HepG2 (cell line): Measurements from ENCODE around the gene USP28. TPM values are rescaled to one million over a fixed set of nuclear protein-coding genes. Genes with fewer than 3 reads are reported as not detected.

ENCODE experiments used
- ADNP ChIP-seq: sonication (generic); formaldehyde crosslinking; IDR thresholded peaks from 2 replicates; pipeline ENCODE4 v1.4.0; 2020; ENCODE audit warnings: missing genetic modification reagents
- EP300 ChIP-seq, 3 experiments: sonication (generic) in 1 of 3; formaldehyde crosslinking in 1 of 3; IDR thresholded peaks; 2 replicates each; pipeline versions ENCODE4 v1.5.1 to v1.6.1; 2011 to 2020; ENCODE audit warnings: low read depth in 2 of 3, low read length in 2 of 3, borderline replicate concordance in 1 of 3, improper control_type of control experiment in 1 of 3, mild to moderate bottlenecking in 1 of 3, missing genetic modification reagents in 1 of 3, moderate library complexity in 1 of 3
- GRHL1 ChIP-seq: sonication (generic); formaldehyde crosslinking; conservative IDR thresholded peaks from 2 replicates; pipeline ENCODE4 v1.8.0; 2022; ENCODE audit warnings: missing genetic modification reagents
- KDM4B ChIP-seq: sonication (generic); formaldehyde crosslinking; IDR thresholded peaks from 2 replicates; pipeline ENCODE4 v1.4.0; 2020; ENCODE audit warnings: missing genetic modification reagents
- MED8 ChIP-seq: sonication (generic); formaldehyde crosslinking; IDR thresholded peaks from 2 replicates; pipeline ENCODE4 v1.8.1; 2023; ENCODE audit warnings: mild to moderate bottlenecking, missing genetic modification reagents; ENCODE audit not compliant: insufficient replicate concordance
- MEIS1 ChIP-seq: sonication (generic); formaldehyde crosslinking; IDR thresholded peaks from 2 replicates; pipeline ENCODE4 v1.9.0; 2021; ENCODE audit warnings: mild to moderate bottlenecking, missing genetic modification reagents, moderate library complexity, borderline replicate concordance
- PLRG1 ChIP-seq: fragments of 450-650 bp; conservative IDR thresholded peaks from 2 replicates; pipeline ENCODE4 v1.6.1; 2016
- POGZ ChIP-seq: sonication (generic); formaldehyde crosslinking; IDR thresholded peaks from 2 replicates; pipeline ENCODE4 v1.4.0; 2020; ENCODE audit warnings: mild to moderate bottlenecking, missing genetic modification reagents
- PPARG ChIP-seq: conservative IDR thresholded peaks from 2 replicates; pipeline ENCODE4 v1.6.1; 2016; ENCODE audit warnings: missing biosample characterization, missing genetic modification reagents
- PREB ChIP-seq: sonication (generic); formaldehyde crosslinking; IDR thresholded peaks from 2 replicates; pipeline ENCODE4 v1.4.0; 2020; ENCODE audit warnings: missing genetic modification reagents
- SNAPC4 ChIP-seq: sonication (generic); formaldehyde crosslinking; IDR thresholded peaks from 2 replicates; pipeline ENCODE4 v1.4.0; 2020; ENCODE audit warnings: mild to moderate bottlenecking, missing genetic modification reagents
- ZGPAT ChIP-seq: IDR thresholded peaks from 2 replicates; pipeline ENCODE4 v1.6.1; 2016; ENCODE audit warnings: mild to moderate bottlenecking
- ZNF367 ChIP-seq: sonication (generic); formaldehyde crosslinking; IDR thresholded peaks from 2 replicates; pipeline ENCODE4 v1.4.0; 2020; ENCODE audit warnings: missing genetic modification reagents, borderline replicate concordance
- ZNF766 ChIP-seq: sonication (generic); formaldehyde crosslinking; IDR thresholded peaks from 2 replicates; pipeline ENCODE4 v1.5.0; 2020; ENCODE audit warnings: missing genetic modification reagents, borderline replicate concordance
- ZNF773 ChIP-seq: sonication (generic); formaldehyde crosslinking; IDR thresholded peaks from 2 replicates; pipeline ENCODE4 v1.4.0; 2020; ENCODE audit warnings: missing genetic modification reagents, borderline replicate concordance
- ZNF841 ChIP-seq: sonication (generic); formaldehyde crosslinking; IDR thresholded peaks from 2 replicates; pipeline ENCODE4 v1.8.1; 2023; ENCODE audit warnings: missing genetic modification reagents, borderline replicate concordance
- polyA plus RNA-seq, 8 experiments: library from polyadenylated mRNA; depleted of rRNA in 3 of 8; stranded (reverse) in 7 of 8; unstranded in 1 of 8; fragments of >200 nt; fragmentation: Illumina TruSeq in 4 of 8; extraction: Trizol in 4 of 8; gene quantifications; 2 replicates each; pipeline versions ENCODE4 v1.2.1 to v1.2.3, GENCODE V29; 2011 to 2016; ENCODE audit warnings: low read depth in 4 of 8, missing spikeins in 1 of 8, mixed read lengths in 1 of 8; ENCODE audit not compliant: insufficient read depth in 1 of 8
- total RNA-seq, 5 experiments: library from RNA; depleted of rRNA; stranded (reverse); fragments of >200 nt; fragmentation: Illumina TruSeq; extraction: Trizol; gene quantifications; 2 replicates each; pipeline ENCODE4 v1.2.3, GENCODE V29; 2016; ENCODE audit warnings: low read depth in 1 of 5
- TF ChIP-seq, protein P1 (sequence below): sonication (generic); formaldehyde crosslinking; IDR thresholded peaks from 2 replicates; pipeline ENCODE4 v1.4.0; 2020; ENCODE audit warnings: missing genetic modification reagents, borderline replicate concordance

The USP28 gene
- total and polyA plus RNA-seq, 2 of the 13 experiments (the other 11 are each of a cell fraction or from before 2014, with no cell fraction given), result 29.6 to 34.3 TPM

DNA sequence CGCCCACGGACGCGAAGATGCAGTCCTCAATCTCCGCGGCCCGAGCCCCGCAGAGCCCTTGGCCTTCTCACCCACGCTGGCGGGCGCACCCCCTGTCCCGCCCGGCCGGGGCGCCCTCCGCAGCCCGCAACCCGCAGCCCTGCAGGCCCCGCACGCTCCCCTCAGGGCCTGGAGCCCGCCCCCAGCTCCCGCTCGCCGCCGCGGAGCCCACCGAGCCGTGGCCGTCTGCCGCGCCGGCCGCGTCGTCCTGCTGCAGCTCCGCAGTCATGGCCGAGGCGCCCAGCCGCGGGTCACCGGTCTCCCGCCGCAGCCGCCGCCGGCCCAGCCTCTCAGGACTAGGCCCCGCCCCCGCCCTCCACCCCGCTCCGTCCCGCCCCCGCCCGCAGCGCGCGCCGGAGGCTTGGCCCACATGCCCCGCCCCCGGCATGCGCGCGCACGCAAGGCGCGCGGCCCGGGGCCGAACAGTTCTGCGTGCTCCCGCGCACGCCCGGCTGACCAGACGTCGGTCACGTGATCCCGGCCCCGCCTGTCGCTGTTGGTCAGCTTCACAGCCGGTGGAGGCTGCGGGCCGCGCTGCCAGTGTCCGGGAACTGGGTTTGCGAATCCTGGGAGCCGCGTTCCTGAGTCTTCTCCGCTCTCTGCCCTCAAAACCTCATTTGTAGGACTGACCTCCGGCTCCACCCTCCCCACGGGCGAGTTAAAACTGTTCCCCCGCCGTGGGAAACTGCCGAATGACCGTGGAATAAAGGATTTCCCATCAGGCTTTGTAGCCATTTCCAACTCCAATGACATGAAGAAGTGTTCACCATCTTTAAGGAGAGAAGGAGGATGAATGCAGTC is at the start of gene USP28 (continued):
- TF ChIP-seq SNAPC4 (CRISPR knock-in tag) (peak; percentile 72; the same call in 1 of the 2 replicates), PREB (CRISPR knock-in tag) (no peak), MED8 (CRISPR knock-in tag) (peak; percentile 44), POGZ (CRISPR knock-in tag) (peak; percentile 76), ZNF841 (CRISPR knock-in tag) (no peak), ZNF367 (CRISPR knock-in tag) (no peak; the same call in 1 of the 2 replicates), MEIS1 (peak; percentile 45), PPARG (CRISPR knock-in tag) (no peak), ZNF766 (CRISPR knock-in tag) (peak; percentile 83; the same call in 1 of the 2 replicates), KDM4B (no peak), PLRG1 (no peak), EP300 (IDR thresholded peaks at IDR 0.05; ENCODE audit: low read depth in 2 of 2, low read length in 2 of 2) (peak in 1 of 2 experiments; percentile 12; a peak in 1 of 4 replicates), EP300 (CRISPR knock-in tag; IDR thresholded peaks at IDR 0.05; ENCODE audit: borderline replicate concordance) (no peak), ZGPAT (CRISPR knock-in tag) (peak; percentile 76), ZNF773 (no peak), ADNP (CRISPR knock-in tag) (no peak), GRHL1 (CRISPR knock-in tag) (no peak)
- TF ChIP-seq, protein P1, sequence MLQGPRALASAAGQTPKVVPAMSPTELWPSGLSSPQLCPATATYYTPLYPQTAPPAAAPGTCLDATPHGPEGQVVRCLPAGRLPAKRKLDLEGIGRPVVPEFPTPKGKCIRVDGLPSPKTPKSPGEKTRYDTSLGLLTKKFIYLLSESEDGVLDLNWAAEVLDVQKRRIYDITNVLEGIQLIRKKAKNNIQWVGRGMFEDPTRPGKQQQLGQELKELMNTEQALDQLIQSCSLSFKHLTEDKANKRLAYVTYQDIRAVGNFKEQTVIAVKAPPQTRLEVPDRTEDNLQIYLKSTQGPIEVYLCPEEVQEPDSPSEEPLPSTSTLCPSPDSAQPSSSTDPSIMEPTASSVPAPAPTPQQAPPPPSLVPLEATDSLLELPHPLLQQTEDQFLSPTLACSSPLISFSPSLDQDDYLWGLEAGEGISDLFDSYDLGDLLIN (CRISPR knock-in tag), result no peak
